ENCODE results near the gene TNFSF10.
A peak's percentile ranks its signal among the peaks of the same experiment; 100 is the strongest.
"Not testable (repeated sequence)": the region's sequence is repeated elsewhere in the genome, so short reads cannot be mapped to it uniquely, and the experiment has no call there.

TNFSF10 gene

GRCh38 chr3:172543884-172544283, 20.7 kb upstream of the TNFSF10 start:
- DNase-seq (no peak), ATAC-seq (no peak)

- no peak for ATAC-seq
- DNase-seq: no peak
These were observed 20.2 kb upstream of the TNFSF10 start for GRCh38 chr3:172543419-172543818.

- DNase-seq (no peak), ATAC-seq (no peak)
These were observed 19.8 kb upstream of the TNFSF10 start for GRCh38 chr3:172542999-172543398.

GRCh38 chr3:172541945-172542488, 18.8 kb upstream of the TNFSF10 start:
- ATAC-seq: no peak
- DNase-seq: no peak

GRCh38 chr3:172540049-172540448, 16.8 kb upstream of the TNFSF10 start:
- ATAC-seq (no peak), DNase-seq (no peak)

GRCh38 chr3:172539273-172539672, 16.0 kb upstream of the TNFSF10 start:
- ATAC-seq: no peak
- no peak for DNase-seq

- ATAC-seq (no peak), DNase-seq (no peak)
These were observed 15.3 kb upstream of the TNFSF10 start for GRCh38 chr3:172538368-172539151.

- no peak for DNase-seq
- ATAC-seq: no peak
These were observed 14.4 kb upstream of the TNFSF10 start for GRCh38 chr3:172537507-172538158.

GRCh38 chr3:172536993-172537419, 13.8 kb upstream of the TNFSF10 start:
- DNase-seq (no peak), ATAC-seq (peak; percentile 36)

GRCh38 chr3:172536505-172536904, 13.3 kb upstream of the TNFSF10 start:
- no peak for DNase-seq

GRCh38 chr3:172530566-172530965, 7.3 kb upstream of the TNFSF10 start:
- ATAC-seq: peak; percentile 81
- peak; percentile 21 for DNase-seq

More at GRCh38 chr3:172536505-172536904, 13.3 kb upstream of the TNFSF10 start:
- no peak for ATAC-seq

- peak; percentile 70 for ATAC-seq
- DNase-seq: no peak
These were observed 6.9 kb upstream of the TNFSF10 start for GRCh38 chr3:172530101-172530561.

- DNase-seq (no peak), ATAC-seq (no peak)
These were observed 5.4 kb upstream of the TNFSF10 start for GRCh38 chr3:172528677-172529076.

- ATAC-seq: no peak
- no peak for DNase-seq
These were observed 4.1 kb upstream of the TNFSF10 start for GRCh38 chr3:172527306-172527705.

- ATAC-seq: no peak
- DNase-seq: no peak
These were observed 1.9 kb upstream of the TNFSF10 start for GRCh38 chr3:172525116-172525613.

GRCh38 chr3:172524611-172525010, 1.4 kb upstream of the TNFSF10 start:
- ATAC-seq: no peak
- no peak for DNase-seq

GRCh38 chr3:172521837-172522726, 1.1 kb downstream of the TNFSF10 start:
- not testable (repeated sequence) for DNase-seq, ATAC-seq

- peak; percentile 57 for ATAC-seq
These were observed 2.9 kb downstream of the TNFSF10 start for GRCh38 chr3:172520301-172520831.

GRCh38 chr3:172519740-172520139, 3.5 kb downstream of the TNFSF10 start:
- ATAC-seq (no peak), DNase-seq (no peak)

More at GRCh38 chr3:172520301-172520831, 2.9 kb downstream of the TNFSF10 start:
- peak; percentile 26 for DNase-seq

GRCh38 chr3:172518929-172519640, 4.1 kb downstream of the TNFSF10 start:
- DNase-seq (no peak), ATAC-seq (no peak)
